Brain pericyte (primary cell): ENCODE measurements around the gene ERBB4.
"Not testable (repeated sequence)": the region's sequence is repeated elsewhere in the genome, so short reads cannot be mapped to it uniquely, and the experiment has no call there.

Source experiments
- DNase-seq: peaks from one replicate; pipeline ENCODE4 v3.0.0-alpha.2; 2012; ENCODE audit warnings: low read depth, low spot score

ERBB4 gene

DNA sequence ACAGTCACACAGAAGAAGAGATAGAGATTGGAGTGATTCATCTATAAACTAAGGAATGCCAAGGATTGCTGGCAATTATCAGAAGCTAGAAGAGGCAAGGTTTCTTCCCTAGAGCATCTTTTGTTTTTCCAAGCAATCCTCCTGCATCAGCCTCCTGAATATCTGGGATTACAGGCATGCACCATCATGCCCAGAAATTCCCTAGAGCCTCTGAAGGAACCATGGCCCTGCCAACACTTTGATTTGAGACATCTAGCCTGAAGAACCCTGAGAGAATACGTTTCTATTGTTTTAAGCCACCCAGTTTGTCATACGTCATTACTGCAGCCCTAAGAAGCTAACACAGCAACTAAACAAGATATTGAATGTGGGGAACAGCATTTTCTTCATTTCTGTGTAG lies 525.0 kb downstream of the ERBB4 start:
- DNase-seq: no peak

DNA sequence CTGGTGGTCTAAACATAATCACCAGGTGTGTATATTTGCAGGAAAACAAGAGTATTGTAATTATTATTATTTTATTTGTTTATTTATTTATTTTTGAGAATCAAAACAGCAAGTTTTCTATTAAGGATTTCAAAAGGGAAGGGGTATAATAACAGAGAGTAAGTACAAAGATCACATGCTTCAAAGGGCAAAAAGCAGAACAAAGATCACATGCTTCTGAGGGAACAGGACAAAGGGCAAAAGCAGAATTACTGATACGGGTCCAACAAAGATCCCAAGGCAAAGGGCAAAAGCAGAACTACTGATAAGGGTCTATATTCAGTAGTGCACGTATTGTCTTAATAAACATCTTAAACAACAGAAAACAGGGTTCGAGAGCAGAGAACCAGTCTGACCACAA lies 528.3 kb downstream of the ERBB4 start:
- not testable (repeated sequence) for DNase-seq

DNA sequence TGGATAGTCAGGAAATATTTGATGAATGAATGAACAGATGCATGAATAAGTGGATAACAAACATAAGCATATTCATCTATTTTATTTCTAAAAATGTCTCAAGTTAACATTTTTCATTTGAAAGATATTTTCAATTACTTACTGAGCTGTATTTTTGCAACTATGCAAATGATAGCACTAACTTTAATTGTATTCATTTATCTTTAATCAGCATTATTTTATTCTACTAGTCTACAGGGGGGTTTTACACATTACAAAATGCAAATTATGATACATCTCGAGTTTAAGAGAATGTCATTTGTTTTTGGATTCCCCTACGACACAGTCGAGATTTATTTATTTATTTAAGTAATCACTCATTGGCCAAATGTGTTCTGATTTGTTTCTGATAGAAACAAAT lies 530.6 kb downstream of the ERBB4 start:
- DNase-seq: no peak

DNA sequence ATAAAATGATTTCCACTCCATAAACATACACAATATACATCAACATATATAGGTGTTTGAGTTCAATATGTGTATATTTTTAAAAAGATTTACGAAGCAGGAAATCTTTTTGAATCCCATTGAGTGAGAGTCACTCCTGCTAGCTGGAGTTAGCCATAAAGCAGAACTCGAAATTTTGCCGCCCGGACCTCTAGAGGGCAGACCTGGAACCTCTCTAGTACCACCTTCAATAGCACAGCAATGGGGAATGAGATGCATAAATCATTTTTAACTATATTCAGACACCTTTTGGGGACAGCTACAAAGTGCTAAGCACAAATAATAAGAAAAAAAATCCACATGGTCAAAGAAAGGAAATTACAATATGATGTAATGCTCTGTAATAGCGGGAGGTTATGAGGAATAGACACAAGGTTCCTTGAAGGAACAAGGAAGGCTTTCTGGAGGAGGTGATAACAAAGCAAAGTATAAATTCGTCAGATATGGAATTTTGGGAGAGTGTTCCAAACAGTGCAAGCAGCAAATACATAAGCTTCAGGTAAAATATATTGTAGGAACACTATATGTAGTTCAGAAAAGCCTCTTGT lies 533.4 kb downstream of the ERBB4 start:
- DNase-seq: no peak

DNA sequence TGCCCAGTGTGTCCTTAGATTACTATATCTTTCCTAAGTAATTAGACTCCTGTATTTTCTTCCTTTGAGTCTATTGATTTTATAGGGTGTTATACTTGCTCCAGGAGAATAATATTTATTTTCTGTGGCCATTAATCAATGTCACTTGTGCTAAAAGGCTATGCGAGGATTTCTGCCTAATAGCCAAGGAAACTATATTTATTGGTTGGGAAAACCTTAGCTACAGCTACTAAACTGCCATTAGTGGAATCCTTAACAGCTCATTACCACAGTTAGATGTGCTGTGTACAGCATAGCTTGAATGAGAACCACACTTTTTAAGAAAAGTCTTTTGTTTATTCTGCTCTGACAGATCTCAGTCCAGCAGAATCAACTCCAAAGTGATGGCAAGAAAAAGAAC lies 537.3 kb downstream of the ERBB4 start:
- DNase-seq: no peak

DNA sequence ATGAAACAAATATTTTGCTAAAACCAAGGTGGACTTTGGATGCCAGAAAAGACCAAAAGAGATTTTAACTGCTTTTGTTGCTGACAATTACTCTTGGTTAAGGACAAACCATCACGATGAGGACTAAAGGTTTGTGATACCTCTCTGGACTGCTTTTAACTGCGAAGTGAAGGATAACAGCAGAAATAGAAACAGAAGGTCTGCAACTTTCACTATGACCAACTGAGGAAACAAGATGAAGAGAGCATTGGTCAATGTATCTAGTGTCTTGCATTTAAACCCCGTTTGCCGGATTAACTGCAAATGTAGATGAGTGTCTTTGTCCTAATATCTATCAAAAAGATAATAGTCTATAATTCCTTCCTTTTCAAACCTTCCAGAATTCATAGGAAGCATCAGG lies 541.7 kb downstream of the ERBB4 start:
- DNase-seq: no peak

DNA sequence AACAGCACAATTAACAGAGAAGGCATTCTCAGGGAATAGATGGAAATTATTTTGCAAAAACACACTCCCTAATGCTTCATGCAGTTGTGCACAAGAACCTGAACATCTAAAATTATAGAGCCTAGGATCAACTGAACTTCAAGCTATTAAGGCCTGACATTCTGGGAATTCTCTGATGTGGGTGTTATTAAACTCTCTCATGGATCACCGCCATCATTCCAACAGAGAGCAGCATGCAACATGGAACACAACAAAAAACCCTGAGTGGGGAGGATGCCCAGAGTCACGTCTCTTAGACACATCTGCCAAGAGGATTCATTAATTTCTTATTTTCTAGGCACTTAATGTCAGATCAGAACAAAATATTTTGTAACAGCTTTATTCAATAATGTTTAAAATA lies 543.8 kb downstream of the ERBB4 start:
- no peak for DNase-seq

DNA sequence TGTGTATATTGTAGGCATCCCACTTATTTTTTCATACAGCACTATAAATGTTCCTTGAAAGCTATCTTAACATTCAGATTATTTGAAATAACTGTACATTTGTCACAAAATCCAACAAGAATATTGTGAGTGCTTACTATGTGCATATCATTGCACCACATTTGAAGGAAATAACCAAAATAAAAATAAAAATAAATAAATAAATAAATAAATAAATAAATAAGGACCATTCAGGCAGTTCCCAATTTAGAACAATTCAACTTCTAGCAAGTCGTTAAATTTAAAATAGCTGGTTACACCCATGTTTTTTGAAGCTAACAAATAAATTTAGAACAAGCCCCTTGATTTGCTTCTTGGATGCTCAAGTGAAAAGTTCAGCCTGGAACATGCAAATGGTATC lies 548.3 kb downstream of the ERBB4 start:
- no peak for DNase-seq

DNA sequence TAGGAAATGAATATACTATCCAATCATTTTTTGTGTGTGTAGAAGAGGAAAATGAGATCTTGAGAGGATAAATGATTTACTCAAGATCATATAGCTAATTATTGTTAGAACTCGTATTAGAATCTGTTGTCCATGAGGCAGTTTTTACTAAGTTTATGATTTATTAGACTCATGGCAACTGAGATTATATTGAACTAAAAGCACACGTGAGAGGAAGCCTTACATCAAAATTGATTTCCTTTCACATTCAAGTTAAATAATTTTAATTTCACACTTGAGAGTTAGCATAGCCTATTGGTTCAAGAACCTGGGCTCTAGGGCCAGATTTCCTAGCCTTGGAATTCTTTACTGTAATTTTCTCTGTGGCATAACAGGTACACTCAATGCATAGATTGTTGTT lies 552.3 kb downstream of the ERBB4 start:
- DNase-seq: no peak

DNA sequence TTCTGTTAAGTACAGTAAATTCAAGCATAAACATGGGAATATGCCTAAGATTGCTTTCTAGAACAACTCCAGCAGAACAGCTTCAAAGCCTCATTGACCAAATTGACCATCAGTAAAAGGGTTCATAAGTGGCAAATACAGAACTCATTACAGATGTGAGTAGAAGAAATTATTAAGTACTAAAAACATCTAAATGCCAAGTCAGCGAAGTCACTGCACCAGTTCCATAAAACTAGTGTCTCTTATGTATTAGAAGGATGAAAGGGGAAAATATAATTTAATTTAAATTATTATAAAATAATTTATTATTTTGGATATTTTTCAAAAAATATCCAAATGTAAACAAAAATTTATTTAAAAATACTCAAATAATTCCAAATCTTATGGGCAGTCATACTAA lies 553.2 kb downstream of the ERBB4 start:
- no peak for DNase-seq

DNA sequence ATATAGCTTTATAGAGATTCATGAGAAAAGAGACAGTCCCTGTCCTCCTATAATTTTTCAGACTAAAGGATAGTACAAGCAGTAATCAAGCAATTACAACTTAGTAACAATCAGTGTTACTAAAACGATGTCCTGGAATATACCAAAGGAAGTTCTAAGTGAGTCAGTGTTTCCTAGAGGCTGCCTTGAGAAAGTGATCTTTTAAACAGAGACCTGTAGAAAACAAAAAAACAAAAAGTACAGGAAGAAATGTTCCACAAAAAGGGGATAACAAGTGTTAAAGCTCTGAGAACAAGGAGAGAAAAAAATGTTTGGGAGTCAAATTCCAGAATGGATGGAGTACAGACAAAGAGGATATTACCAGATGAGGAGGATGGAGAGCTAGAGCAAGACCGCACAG lies 556.4 kb downstream of the ERBB4 start:
- no peak for DNase-seq

DNA sequence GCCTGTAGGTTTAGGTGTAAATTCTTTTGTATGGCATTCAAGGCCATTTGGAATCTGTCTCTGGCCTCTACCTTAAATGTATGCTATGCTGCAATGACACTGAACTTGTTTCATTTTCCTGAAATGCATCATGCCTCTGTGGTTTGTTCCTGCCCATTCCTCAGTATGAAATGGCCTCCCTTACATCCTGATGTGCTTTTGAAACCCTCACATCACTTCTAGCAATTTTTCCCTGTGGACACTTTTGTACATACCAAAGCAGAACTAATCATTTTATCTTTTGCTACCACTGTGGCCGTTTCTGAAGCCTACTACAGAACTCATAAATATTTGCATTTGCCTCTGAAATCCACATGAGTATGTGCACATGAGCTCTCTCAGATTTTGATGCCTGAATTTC lies 557.2 kb downstream of the ERBB4 start:
- DNase-seq: no peak

DNA sequence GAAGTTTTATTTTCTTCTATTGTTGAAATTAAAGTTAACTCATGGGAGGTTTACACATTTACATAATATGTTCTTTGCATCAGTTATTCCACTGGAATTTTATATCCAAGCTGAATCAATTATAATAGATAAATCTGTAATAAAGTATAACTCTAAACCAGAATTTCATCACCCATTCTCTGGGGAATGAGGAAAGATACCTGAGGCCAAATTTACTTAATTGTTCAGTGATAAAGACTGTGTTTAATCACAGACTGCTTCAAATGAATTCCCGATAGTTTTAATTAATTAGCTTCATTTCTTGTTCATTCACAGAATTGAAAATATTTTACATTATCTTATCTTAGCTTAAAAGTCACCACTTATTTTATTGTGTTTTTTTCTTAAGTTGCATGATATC lies 562.5 kb downstream of the ERBB4 start:
- DNase-seq: no peak

DNA sequence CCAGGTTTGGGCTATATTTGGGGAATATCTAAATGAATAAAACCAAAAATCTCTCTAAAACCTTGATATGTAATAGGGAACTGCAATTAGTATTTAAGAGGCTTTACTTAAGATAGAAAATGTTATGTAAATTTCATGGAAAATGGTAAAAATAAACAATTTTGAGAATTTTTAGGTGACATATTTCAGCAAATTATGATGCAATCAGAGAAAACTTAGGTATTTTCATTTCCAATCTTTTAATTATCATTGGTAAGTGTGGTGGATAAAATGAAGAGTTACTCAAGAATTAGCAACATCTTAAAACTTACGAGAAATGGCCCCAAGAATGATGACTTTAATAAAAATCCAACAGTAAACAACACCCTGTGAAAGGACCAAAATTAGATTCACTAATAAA lies 571.4 kb downstream of the ERBB4 start:
- DNase-seq: no peak

DNA sequence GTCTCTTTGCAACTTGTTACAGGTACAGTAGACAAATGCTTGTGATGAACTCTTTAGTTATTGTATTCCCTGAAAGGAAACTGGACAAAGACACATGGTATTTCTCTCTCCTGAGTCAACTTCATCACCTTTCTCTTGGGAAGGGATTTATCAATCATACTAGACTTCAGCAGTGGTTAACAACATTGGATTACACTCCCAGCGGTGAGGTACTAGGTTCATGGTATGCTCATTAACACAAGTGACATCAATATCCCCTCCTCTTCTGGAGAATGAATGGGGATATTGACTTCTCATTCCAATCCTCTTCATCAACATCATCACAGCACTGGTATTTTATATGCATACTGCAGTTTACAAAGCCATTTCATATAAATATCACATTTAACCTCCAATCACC lies 574.6 kb downstream of the ERBB4 start:
- no peak for DNase-seq

DNA sequence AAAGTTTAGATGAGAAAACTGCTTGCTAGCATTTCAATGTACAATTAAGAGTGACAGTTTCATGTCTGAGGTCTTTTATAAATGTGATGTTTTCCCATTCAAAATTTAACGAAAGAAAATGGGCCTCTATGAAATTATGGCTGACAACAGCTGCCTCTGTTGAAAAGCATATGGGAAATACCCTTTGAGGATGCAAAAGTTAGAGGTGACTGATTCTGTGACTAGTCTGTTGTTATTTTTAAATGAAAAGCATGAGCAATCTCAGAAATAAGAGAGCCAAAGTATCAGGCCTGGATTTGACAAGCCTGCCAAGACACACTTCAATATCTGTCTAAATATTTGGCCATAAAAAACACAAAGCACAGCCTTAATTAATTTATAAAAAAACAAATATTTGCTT lies 580.8 kb downstream of the ERBB4 start:
- DNase-seq: no peak

DNA sequence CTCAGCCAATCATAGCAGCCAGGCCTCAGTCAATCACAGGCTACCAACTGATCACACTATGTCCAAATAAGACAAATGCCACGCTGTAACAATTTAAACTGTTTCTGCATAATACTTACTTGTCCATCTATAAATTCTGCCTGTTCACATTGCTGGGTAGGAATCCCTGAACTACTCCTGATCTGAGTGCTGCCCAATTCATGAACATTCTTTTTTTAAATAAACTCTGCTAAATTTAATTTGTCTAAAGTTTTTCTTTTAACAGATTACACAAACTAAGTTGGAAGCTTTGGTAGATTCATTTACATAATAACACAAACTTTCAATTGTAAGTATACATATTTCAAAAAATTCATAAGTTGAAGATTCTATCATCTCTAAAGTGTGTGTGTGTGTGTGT lies 583.0 kb downstream of the ERBB4 start:
- no peak for DNase-seq

DNA sequence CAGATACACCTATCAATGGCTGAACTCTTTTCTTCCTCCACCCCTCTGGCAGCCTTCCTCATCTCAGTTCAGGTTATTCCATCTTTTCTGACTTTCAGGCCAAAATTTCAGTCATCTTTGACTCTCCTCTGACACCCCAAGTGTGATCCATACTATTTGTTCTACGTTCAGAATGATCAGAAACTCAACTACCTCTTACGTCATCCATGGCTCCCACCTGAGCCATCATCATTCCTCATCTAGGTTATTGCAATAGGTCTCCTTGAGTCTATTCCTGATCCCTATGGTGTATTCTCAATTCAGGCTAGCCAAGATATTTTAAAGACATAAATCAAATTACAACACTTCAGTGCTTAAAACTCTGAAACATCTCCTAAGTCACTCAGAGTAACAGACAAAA lies 589.7 kb downstream of the ERBB4 start:
- no peak for DNase-seq

DNA sequence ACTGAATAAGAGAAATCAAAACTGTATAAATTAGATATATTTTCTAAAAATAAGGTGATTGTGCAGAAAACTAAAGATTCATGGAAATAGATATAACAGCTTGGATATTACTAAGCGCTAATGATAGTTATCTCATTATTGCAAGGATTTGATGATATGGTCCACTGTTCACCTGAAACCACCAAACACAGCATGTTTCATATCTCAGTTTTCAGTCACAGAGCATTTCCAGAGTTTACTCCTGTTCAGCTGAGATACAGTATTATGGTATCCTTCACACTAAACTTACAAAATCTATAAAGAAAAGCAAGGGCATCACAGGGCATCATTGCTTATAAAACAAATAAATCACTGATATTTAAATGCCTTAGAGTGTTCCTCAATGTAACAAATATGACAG lies 591.6 kb downstream of the ERBB4 start:
- no peak for DNase-seq

DNA sequence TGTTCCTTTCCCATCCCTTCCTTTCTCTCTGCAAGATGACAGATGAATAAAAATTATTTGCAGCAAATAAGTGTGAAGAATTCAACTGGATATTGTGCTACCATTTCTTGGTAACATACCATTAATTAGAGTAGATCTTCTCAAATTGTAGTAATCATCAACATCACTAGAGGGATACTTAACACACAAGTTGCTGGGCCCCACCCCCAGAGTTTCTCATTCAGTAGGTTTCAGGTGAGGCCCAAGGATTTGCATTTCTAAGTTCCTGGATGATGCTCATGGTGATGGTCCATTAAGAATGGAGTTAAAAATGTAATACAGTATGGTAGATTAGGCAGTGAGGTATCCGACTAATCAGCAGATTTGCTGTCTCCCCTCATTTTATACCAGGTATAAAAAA lies 594.0 kb downstream of the ERBB4 start:
- DNase-seq: no peak

DNA sequence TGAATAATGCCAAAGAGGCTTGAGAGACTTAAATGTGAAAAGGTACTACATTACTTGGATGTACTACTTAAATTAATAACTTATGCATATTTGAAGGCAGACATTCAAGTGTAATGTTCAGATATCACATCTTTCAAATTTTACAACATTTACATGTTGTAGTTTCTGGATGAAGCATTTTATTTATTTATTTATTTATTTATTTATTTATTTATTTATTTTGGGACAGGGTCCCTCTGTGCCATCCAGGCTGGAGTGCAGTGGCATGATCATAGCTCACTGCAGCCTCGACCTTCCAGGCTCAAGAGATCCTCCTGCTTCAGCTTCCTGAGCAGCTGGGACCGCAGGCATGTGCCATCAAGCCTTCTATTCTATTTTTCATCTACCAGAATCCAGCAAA lies 596.4 kb downstream of the ERBB4 start:
- no peak for DNase-seq

DNA sequence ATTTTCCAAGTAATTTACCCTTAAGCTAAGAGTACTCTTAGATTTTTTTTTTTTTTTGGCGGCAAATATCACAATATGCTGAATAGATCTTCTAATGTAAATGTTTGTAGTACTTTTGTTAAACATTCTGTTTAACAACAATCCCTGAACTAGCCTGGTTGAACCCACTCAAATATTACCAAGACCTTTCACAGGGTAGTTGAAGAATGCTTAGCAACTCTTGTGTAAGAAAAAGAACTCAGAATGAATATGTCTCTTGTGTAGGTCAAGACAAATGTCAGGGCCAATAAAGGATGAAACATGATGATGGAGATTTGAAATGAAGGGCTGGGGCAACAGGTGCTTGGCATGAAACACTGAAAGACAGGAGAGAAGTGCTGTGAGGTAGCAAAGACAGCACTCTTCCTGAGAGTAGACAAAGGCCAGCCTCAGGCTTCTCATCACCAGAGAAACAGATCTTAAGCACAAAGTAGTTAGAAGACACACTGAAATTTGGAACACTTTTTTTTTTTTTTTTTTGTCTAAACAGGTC lies 597.3 kb downstream of the ERBB4 start:
- DNase-seq: no peak

DNA sequence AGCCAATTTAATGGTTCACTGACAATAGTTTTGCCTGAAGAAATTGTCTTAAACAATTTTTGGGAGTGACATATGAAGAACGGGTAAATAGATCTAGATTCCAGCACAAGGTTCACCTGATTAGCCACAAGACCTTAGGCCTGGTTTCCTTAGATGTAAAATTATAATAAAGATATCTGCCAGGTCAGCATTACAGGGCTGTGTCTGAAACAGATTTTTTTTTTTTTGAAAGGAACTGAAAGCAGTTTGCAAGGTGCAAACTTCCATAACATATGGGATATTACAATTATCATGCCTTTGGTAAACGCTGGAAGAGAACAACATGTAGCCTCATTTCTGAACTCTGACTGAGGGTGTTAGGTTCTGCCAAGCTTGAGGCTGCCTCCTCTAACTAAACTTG lies 599.4 kb downstream of the ERBB4 start:
- no peak for DNase-seq

DNA sequence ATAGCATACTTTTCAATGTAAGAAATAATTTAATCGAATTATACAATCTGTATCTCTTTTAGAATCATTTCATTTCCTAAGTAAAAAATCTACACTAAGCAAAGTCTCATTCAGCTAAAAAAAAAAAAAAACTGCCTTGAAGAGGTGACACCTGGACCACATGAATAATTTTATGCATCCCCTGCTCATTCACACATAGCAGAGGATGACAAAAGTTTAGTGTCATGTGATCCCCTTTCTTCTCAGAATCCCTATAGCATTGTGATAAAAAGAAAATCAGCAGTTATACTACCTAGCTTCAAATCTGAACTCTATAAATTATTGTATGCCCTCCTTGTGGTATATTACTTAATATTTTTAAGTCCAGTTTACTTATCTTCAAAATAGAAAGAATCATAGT lies 603.8 kb downstream of the ERBB4 start:
- DNase-seq: no peak
